Astrocyte (in vitro differentiated cells and primary cell): ENCODE results near the gene SORL1-AS1.
A peak's percentile ranks its signal among the peaks of the same experiment; 100 is the strongest.

Experiments used
- DNase-seq: peaks from one replicate; pipeline ENCODE4 v3.0.0-alpha.2; 2010; ENCODE audit warnings: low read depth
- FAIRE-seq: peaks from 2 replicates; lab custom pipeline; 2011; peaks lifted over from hg19 to GRCh38; lab: Jason Lieb, UNC
- H2AFZ ChIP-seq: 2 replicates; pipeline ENCODE4 v1.6.0; 2012; ENCODE audit warnings: low read depth, low read length, inconsistent platforms
- H3K27ac ChIP-seq: 2 replicates; pipeline ENCODE4 v1.5.1; 2011; ENCODE audit warnings: low read depth, low read length, inconsistent platforms
- H3K27me3 ChIP-seq: 2 replicates; pipeline ENCODE4 v1.6.0; 2011; ENCODE audit warnings: low read length, inconsistent platforms; ENCODE audit not compliant: insufficient read depth
- H3K36me3 ChIP-seq: 2 replicates; pipeline ENCODE4 v1.5.1; 2011; ENCODE audit warnings: low read length, inconsistent platforms; ENCODE audit not compliant: insufficient read depth
- H3K4me1 ChIP-seq: 2 replicates; pipeline ENCODE4 v1.5.1; 2011; ENCODE audit warnings: low read length, inconsistent platforms; ENCODE audit not compliant: insufficient read depth
- H3K4me2 ChIP-seq: 2 replicates; pipeline ENCODE4 v1.6.0; 2012; ENCODE audit warnings: low read length, inconsistent platforms
- H3K4me3 ChIP-seq: 2 replicates; pipeline ENCODE4 v1.5.1; 2011; ENCODE audit warnings: low read depth, mild to moderate bottlenecking, low read length, inconsistent platforms; ENCODE audit not compliant: insufficient read depth
- H3K79me2 ChIP-seq: 2 replicates; pipeline ENCODE4 v1.6.0; 2012; ENCODE audit warnings: mild to moderate bottlenecking, low read length, inconsistent platforms; ENCODE audit not compliant: insufficient read depth
- H3K9ac ChIP-seq: 2 replicates; pipeline ENCODE4 v1.6.0; 2012; ENCODE audit warnings: mild to moderate bottlenecking, low read length, inconsistent platforms
- H3K9me3 ChIP-seq: 2 replicates; pipeline ENCODE4 v1.5.1; 2012; ENCODE audit warnings: low read depth, mild to moderate bottlenecking, low read length, inconsistent platforms; ENCODE audit not compliant: insufficient read depth
- H4K20me1 ChIP-seq: 2 replicates; pipeline ENCODE4 v1.6.0; 2012; ENCODE audit warnings: low read length, inconsistent platforms; ENCODE audit not compliant: insufficient read depth
- H3K27ac Mint-ChIP-seq: one replicate; pipeline ENCODE4 v1.8.0; 2021; ENCODE audit warnings: mild to moderate bottlenecking, mixed read lengths; ENCODE audit not compliant: unreplicated experiment
- H3K27me3 Mint-ChIP-seq: one replicate; pipeline ENCODE4 v1.8.0; 2021; ENCODE audit warnings: low read depth, mixed read lengths; ENCODE audit not compliant: unreplicated experiment
- H3K36me3 Mint-ChIP-seq: one replicate; pipeline ENCODE4 v1.8.0; 2021; ENCODE audit warnings: low read depth, mixed read lengths; ENCODE audit not compliant: unreplicated experiment
- H3K4me1 Mint-ChIP-seq: one replicate; pipeline ENCODE4 v1.8.0; 2021; ENCODE audit warnings: low read depth, mixed read lengths; ENCODE audit not compliant: unreplicated experiment
- H3K4me3 Mint-ChIP-seq: one replicate; pipeline ENCODE4 v1.8.0; 2021; ENCODE audit warnings: mild to moderate bottlenecking, moderate library complexity, mixed read lengths; ENCODE audit not compliant: unreplicated experiment
- H3K9me3 Mint-ChIP-seq: one replicate; pipeline ENCODE4 v1.8.0; 2021; ENCODE audit warnings: mild to moderate bottlenecking, mixed read lengths; ENCODE audit not compliant: unreplicated experiment
- CTCF ChIP-seq: IDR thresholded peaks from 2 replicates; pipeline ENCODE4 v1.5.1; 2011; ENCODE audit warnings: low read depth, mild to moderate bottlenecking, inconsistent platforms, low read length, moderate library complexity; ENCODE audit not compliant: insufficient read depth
- EZH2 ChIP-seq: IDR thresholded peaks from 2 replicates; pipeline ENCODE4 v1.6.1; 2012; ENCODE audit warnings: mild to moderate bottlenecking, low read length, inconsistent platforms; ENCODE audit not compliant: insufficient read depth

SORL1-AS1 gene

GRCh38 chr11:121476379-121477032 is 23.7 kb upstream of the SORL1-AS1 start:
- Mint-ChIP-seq H3K27ac (no peak overlapping the region), H3K27me3 (no peaks in the 10 kb centered on the region), H3K9me3 (no peaks in the 10 kb centered on the region), H3K4me1 (peaks cover 6% of the 10 kb centered on the region), H3K36me3 (peaks cover 3% of the 10 kb centered on the region), H3K4me3 (no peak overlapping the region)
- DNase-seq (no peak), FAIRE-seq (no peak)
- peaks cover 3% of the 10 kb centered on the region for H3K27me3 ChIP-seq
- no peaks in the 10 kb centered on the region for H3K9me3 ChIP-seq
- no peak overlapping the region for H2AFZ ChIP-seq
- H3K4me2 ChIP-seq: no peak overlapping the region
- H3K4me1 ChIP-seq: no peaks in the 10 kb centered on the region
- H3K4me3 ChIP-seq: no peak overlapping the region
- no peak for TF ChIP-seq EZH2
- no peak for TF ChIP-seq CTCF
- no peak overlapping the region for H3K27ac ChIP-seq
- no peak overlapping the region for H3K9ac ChIP-seq
- H3K79me2 ChIP-seq: no peaks in the 10 kb centered on the region
- no peaks in the 10 kb centered on the region for H4K20me1 ChIP-seq
- no peaks in the 10 kb centered on the region for H3K36me3 ChIP-seq

GRCh38 chr11:121474680-121475079 is 21.9 kb upstream of the SORL1-AS1 start:
- H3K4me1 Mint-ChIP-seq: peaks cover 6% of the 10 kb centered on the region
- H3K79me2 ChIP-seq: no peaks in the 10 kb centered on the region
- TF ChIP-seq CTCF (no peak), EZH2 (no peak)

GRCh38 chr11:121473064-121473777 is 20.5 kb upstream of the SORL1-AS1 start:
- Histone ChIP-seq H4K20me1 (no peaks in the 10 kb centered on the region), H3K4me2 (no peak overlapping the region), H3K9ac (no peak overlapping the region), H3K4me1 (no peaks in the 10 kb centered on the region), H3K27me3 (no peaks in the 10 kb centered on the region), H3K36me3 (no peaks in the 10 kb centered on the region), H3K79me2 (no peaks in the 10 kb centered on the region), H3K9me3 (no peaks in the 10 kb centered on the region), H3K4me3 (no peak overlapping the region), H2AFZ (no peak overlapping the region), H3K27ac (no peak overlapping the region)
- Mint-ChIP-seq H3K4me3 (no peak overlapping the region), H3K9me3 (no peaks in the 10 kb centered on the region), H3K27me3 (no peaks in the 10 kb centered on the region), H3K36me3 (peaks cover 3% of the 10 kb centered on the region), H3K4me1 (peaks cover 6% of the 10 kb centered on the region), H3K27ac (no peak overlapping the region)
- FAIRE-seq (no peak), DNase-seq (peak; percentile 84)
- TF ChIP-seq CTCF: no peak

More at GRCh38 chr11:121474680-121475079, 21.9 kb upstream of the SORL1-AS1 start:
- H3K4me1 ChIP-seq: no peaks in the 10 kb centered on the region
- DNase-seq (no peak), FAIRE-seq (no peak)
- H3K4me3 ChIP-seq: no peak overlapping the region
- H3K36me3 ChIP-seq: no peaks in the 10 kb centered on the region
- H3K36me3 Mint-ChIP-seq: peaks cover 6% of the 10 kb centered on the region
- H4K20me1 ChIP-seq: no peaks in the 10 kb centered on the region
- H3K4me2 ChIP-seq: no peak overlapping the region
- H3K27ac Mint-ChIP-seq: no peak overlapping the region
- peaks cover 3% of the 10 kb centered on the region for H3K27me3 ChIP-seq
- H3K9ac ChIP-seq: no peak overlapping the region
- no peaks in the 10 kb centered on the region for H3K27me3 Mint-ChIP-seq
- H3K27ac ChIP-seq: no peak overlapping the region
- H3K9me3 ChIP-seq: no peaks in the 10 kb centered on the region
- H3K9me3 Mint-ChIP-seq: no peaks in the 10 kb centered on the region
- H3K4me3 Mint-ChIP-seq: no peak overlapping the region
- H2AFZ ChIP-seq: no peak overlapping the region
